ENCODE results near the gene ORMDL3.
"Not testable (repeated sequence)": the region's sequence is repeated elsewhere in the genome, so short reads cannot be mapped to it uniquely, and the experiment has no call there.

Gene ORMDL3

GRCh38 chr17:39950871-39951348 is 23.5 kb upstream of the ORMDL3 start:
- no peak for DNase-seq (ENCODE audit: low read depth in 1 of 2, low spot score in 1 of 2)

GRCh38 chr17:39949028-39949427 is 21.6 kb upstream of the ORMDL3 start:
- no peak for DNase-seq (ENCODE audit: low read depth in 1 of 2, low spot score in 1 of 2)

GRCh38 chr17:39948489-39948828 is 21.1 kb upstream of the ORMDL3 start:
- DNase-seq (ENCODE audit: low read depth in 1 of 2, low spot score in 1 of 2): not testable (repeated sequence)

GRCh38 chr17:39946551-39947330 is 19.3 kb upstream of the ORMDL3 start:
- DNase-seq (ENCODE audit: low read depth in 1 of 2, low spot score in 1 of 2): no peak

- DNase-seq (ENCODE audit: low read depth in 1 of 2, low spot score in 1 of 2): no peak
Measured at GRCh38 chr17:39944393-39944711, 17.0 kb upstream of the ORMDL3 start.

GRCh38 chr17:39943702-39944392 is 16.4 kb upstream of the ORMDL3 start:
- no peak for DNase-seq (ENCODE audit: low read depth in 1 of 2, low spot score in 1 of 2)

- no peak for DNase-seq (ENCODE audit: low read depth in 1 of 2, low spot score in 1 of 2)
Measured at GRCh38 chr17:39939588-39940419, 12.4 kb upstream of the ORMDL3 start.

GRCh38 chr17:39939106-39939505 is 11.7 kb upstream of the ORMDL3 start:
- no peak for DNase-seq (ENCODE audit: low read depth in 1 of 2, low spot score in 1 of 2)

GRCh38 chr17:39938140-39938869 is 10.9 kb upstream of the ORMDL3 start:
- no peak for DNase-seq (ENCODE audit: low read depth in 1 of 2, low spot score in 1 of 2)

GRCh38 chr17:39937447-39937846 is 10.0 kb upstream of the ORMDL3 start:
- DNase-seq (ENCODE audit: low read depth in 1 of 2, low spot score in 1 of 2): no peak

GRCh38 chr17:39935909-39936308 is 8.5 kb upstream of the ORMDL3 start:
- DNase-seq (ENCODE audit: low read depth in 1 of 2, low spot score in 1 of 2): no peak

- DNase-seq (ENCODE audit: low read depth in 1 of 2, low spot score in 1 of 2): no peak
Measured at GRCh38 chr17:39934324-39934723, 6.9 kb upstream of the ORMDL3 start.

- DNase-seq (ENCODE audit: low read depth in 1 of 2, low spot score in 1 of 2): no peak
Measured at GRCh38 chr17:39933912-39934311, 6.5 kb upstream of the ORMDL3 start.

GRCh38 chr17:39929646-39930407 is 2.4 kb upstream of the ORMDL3 start:
- DNase-seq (ENCODE audit: low read depth in 1 of 2, low spot score in 1 of 2): no peak

GRCh38 chr17:39928858-39929645 is 1.7 kb upstream of the ORMDL3 start:
- no peak for DNase-seq (ENCODE audit: low read depth in 1 of 2, low spot score in 1 of 2)

GRCh38 chr17:39927929-39928857 is 792 bp upstream of the ORMDL3 start:
- no peak for DNase-seq (ENCODE audit: low read depth in 1 of 2, low spot score in 1 of 2)

GRCh38 chr17:39926588-39927100 is 757 bp downstream of the ORMDL3 start:
- DNase-seq (ENCODE audit: low read depth in 1 of 2, low spot score in 1 of 2): peak; percentile 31 to 38

GRCh38 chr17:39926135-39926587 is 1.2 kb downstream of the ORMDL3 start:
- no peak for DNase-seq (ENCODE audit: low read depth in 1 of 2, low spot score in 1 of 2)
